Activated T-helper 1 cell treated with anti-CD3 and anti-CD28 coated beads, Interleukin-12 subunit alpha, Interleukin-12 subunit beta, Interleukin-2, Interleukin-4 antibody, amounts not matched to agents 30 ng/mL and 10 ng/mL and 1 ng/mL, durations not matched to agents 14 hours and 24 hours and 36 hours (primary cell): ENCODE measurements around the gene CWC27. TPM values are rescaled to one million over a fixed set of nuclear protein-coding genes. Genes with fewer than 3 reads are reported as not detected.
"Not testable (repeated sequence)": the region's sequence is repeated elsewhere in the genome, so short reads cannot be mapped to it uniquely, and the experiment has no call there.

ENCODE experiments used
- DNase-seq: peaks from one replicate; pipeline ENCODE4 v3.0.0; 2021; ENCODE audit warnings: low spot score
- H3K27ac Mint-ChIP-seq: one replicate; pipeline ENCODE4 v1.8.0; 2021; ENCODE audit warnings: mild to moderate bottlenecking, mixed read lengths
- H3K27me3 Mint-ChIP-seq: one replicate; pipeline ENCODE4 v1.8.0; 2022; ENCODE audit warnings: mild to moderate bottlenecking, moderate library complexity, mixed read lengths; ENCODE audit not compliant: insufficient read depth
- H3K36me3 Mint-ChIP-seq: one replicate; pipeline ENCODE4 v1.8.0; 2021; ENCODE audit warnings: low read depth, mixed read lengths
- H3K4me1 Mint-ChIP-seq: one replicate; pipeline ENCODE4 v1.8.0; 2021; ENCODE audit warnings: low read depth, mixed read lengths
- H3K4me3 Mint-ChIP-seq: one replicate; pipeline ENCODE4 v1.8.0; 2021; ENCODE audit warnings: mild to moderate bottlenecking, moderate library complexity, mixed read lengths
- H3K9me3 Mint-ChIP-seq: one replicate; pipeline ENCODE4 v1.8.0; 2021; ENCODE audit warnings: mixed read lengths
- intact Hi-C: fragments of 100-400 bp; cut with micrococcal nuclease; formaldehyde crosslinking; loops from one replicate; pipeline ENCODE4 v1.15.1; 2024
- total RNA-seq: library from RNA; stranded (reverse); gene quantifications from 2 replicates; pipeline ENCODE4 v1.2.3, GENCODE V29; 2022

Gene CWC27
- total RNA-seq, 1 donor from 2014 or later, result 29.1 TPM

DNA sequence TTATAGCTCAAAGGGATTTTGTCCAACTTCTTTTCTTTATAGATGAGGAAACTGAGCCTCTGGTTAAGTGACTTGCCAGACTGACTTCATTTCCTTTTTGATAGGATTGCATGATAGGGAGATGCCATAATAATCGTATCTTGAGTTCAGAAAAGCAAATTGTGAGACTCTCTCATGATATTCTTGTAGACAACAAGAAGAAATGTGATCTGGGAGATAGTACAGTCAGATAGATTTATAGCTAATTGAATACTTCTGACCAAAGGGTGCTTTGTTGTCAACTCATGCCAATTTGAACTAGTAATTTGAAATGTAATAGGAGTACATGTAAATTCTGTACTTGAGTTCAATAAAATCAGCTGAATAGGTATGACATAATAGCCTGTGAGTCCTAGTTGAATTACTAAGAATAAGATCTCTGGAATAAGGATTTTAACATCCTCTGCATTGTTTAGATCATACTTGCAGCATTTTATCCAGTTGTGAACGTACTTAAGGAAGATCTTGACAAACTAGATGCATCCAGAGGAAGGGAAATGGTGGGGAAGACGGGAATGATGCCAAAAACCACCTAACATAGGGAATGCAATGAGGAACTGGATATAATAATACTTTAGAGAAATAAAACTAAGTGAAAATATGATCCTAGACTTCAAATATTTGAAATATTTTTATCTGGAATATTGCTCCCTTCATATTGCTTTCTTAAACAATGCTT is 25.5 kb downstream of the CWC27 start:
- no peak for DNase-seq
- Mint-ChIP-seq H3K27me3 (no peaks in the 10 kb centered on the region), H3K9me3 (no peaks in the 10 kb centered on the region), H3K4me3 (no peak overlapping the region), H3K4me1 (peaks cover 7% of the 10 kb centered on the region), H3K36me3 (peaks cover 19% of the 10 kb centered on the region), H3K27ac (no peak overlapping the region)
- intact Hi-C loops, result no loop called here

DNA sequence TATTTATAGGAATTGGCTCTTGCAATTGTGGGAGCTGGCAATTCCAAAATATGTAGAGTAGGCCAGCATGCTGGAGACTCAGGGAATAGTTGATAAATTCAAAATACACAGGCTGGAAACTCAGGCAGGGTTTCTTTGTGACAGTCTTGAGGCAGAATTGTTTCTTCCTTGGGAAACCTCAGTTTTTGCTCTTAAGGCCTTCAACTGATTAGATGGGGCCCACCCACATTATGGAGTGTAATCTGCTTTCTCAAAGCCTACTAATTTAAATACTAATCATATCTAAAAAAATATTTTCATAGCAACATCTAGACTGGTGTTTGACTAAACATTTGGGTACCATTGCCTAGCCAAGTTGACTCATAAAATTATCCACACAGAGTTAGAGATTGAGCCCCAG is 27.6 kb downstream of the CWC27 start:
- DNase-seq, result no peak
- Mint-ChIP-seq H3K27ac (no peak overlapping the region), H3K9me3 (no peaks in the 10 kb centered on the region), H3K27me3 (no peaks in the 10 kb centered on the region), H3K4me1 (no peaks in the 10 kb centered on the region), H3K4me3 (no peak overlapping the region), H3K36me3 (peaks cover 20% of the 10 kb centered on the region)
- intact Hi-C loops, result no loop called here

DNA sequence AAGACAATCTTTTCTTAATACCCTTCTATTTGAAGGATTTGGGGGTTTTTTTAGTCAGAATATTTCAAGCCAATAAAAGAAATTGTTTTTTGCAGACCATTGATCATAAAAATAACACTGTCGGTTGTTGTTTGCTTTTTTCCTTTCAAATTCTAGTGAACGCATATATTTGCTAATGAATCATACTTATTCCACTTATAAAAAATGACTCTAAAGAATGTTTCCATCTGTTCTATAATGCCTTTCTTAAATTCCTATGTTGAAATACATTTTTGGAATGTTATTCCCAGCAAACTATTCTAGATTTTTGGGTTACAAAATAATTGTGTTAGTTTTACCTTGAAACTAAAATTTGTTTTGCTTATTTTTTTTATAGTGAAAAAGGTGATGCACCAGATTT is 32.2 kb downstream of the CWC27 start:
- DNase-seq, result no peak
- H3K36me3 Mint-ChIP-seq, result peaks cover 9% of the 10 kb centered on the region
- intact Hi-C loops, result no loop called here
- no peak overlapping the region for H3K27ac Mint-ChIP-seq
- H3K27me3 Mint-ChIP-seq, result no peaks in the 10 kb centered on the region
- H3K9me3 Mint-ChIP-seq, result no peaks in the 10 kb centered on the region
- H3K4me3 Mint-ChIP-seq, result no peak overlapping the region
- no peaks in the 10 kb centered on the region for H3K4me1 Mint-ChIP-seq

DNA sequence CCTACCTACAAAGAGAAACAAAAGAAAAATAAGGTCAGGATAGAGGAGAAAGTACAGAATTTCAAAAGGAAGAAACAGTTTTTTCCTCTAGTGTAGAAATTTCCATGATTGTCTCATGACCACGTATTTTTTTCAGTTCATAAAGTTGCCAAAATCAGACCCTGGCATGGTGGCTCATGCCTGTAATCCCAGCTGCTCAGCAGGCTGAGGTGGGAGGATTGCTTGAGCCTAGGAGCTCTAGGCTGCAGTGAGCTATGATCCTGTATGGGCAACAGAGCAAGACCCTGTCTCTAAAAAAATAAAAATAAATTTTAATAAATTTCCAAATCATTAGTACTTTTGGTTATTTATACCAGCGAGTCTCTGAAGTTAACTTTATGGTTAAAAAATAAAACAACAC is 37.8 kb downstream of the CWC27 start:
- H3K4me3 Mint-ChIP-seq, result no peak overlapping the region
- H3K9me3 Mint-ChIP-seq, result no peaks in the 10 kb centered on the region
- intact Hi-C loops, result no loop called here
- no peaks in the 10 kb centered on the region for H3K27me3 Mint-ChIP-seq
- H3K4me1 Mint-ChIP-seq, result no peaks in the 10 kb centered on the region
- no peaks in the 10 kb centered on the region for H3K36me3 Mint-ChIP-seq
- H3K27ac Mint-ChIP-seq, result no peak overlapping the region
- no peak for DNase-seq

- intact Hi-C loops, result no loop called here
- no peak for DNase-seq
- Mint-ChIP-seq H3K4me1 (no peaks in the 10 kb centered on the region), H3K27me3 (no peaks in the 10 kb centered on the region), H3K4me3 (no peak overlapping the region), H3K9me3 (no peaks in the 10 kb centered on the region), H3K36me3 (no peaks in the 10 kb centered on the region), H3K27ac (no peak overlapping the region)
Observed at GRCh38 chr5:64807520-64807919, 38.8 kb downstream of the CWC27 start.

DNA sequence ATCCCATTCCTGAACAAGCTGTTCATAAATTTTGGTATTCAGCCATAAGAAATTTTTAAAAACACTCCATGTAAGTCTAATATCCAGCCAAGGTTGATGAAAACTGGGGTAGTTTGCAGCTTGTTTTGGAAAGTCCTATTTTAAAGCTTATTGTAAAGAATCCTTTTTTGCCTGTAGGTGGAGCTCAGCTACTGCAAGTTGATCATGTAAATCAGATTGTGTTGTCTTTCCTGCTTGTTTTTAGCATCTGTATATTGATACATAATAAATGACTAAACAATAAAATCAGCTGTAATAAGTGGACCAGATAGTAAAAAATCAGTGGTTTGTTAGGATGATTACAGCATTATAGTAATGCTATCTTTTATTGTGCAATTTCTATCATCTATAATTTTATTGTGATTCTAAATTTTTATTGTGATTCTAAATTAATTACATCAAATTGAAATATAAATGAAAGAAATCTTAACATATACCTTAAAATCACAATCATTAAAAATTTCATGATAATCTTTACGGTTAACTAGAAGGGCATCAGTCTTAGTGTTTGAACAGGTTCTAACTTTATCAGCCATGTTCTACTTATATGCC is 42.4 kb downstream of the CWC27 start:
- H3K4me3 Mint-ChIP-seq, result no peak overlapping the region
- H3K27ac Mint-ChIP-seq, result no peak overlapping the region
- H3K36me3 Mint-ChIP-seq, result peaks cover 5% of the 10 kb centered on the region
- H3K27me3 Mint-ChIP-seq, result no peaks in the 10 kb centered on the region
- intact Hi-C loops, result loop anchor here (1.0 to 5.0 kb wide), 7 partner anchors 226 to 1361 kb away; partner anchors contain the start of genes CENPK and PPWD1
- no peaks in the 10 kb centered on the region for H3K9me3 Mint-ChIP-seq
- H3K4me1 Mint-ChIP-seq, result peaks cover 9% of the 10 kb centered on the region
- no peak for DNase-seq

GRCh38 chr5:64814073-64814472 is 45.3 kb downstream of the CWC27 start:
- H3K27me3 Mint-ChIP-seq, result no peaks in the 10 kb centered on the region
- peaks cover 9% of the 10 kb centered on the region for H3K4me1 Mint-ChIP-seq
- intact Hi-C loops, result loop anchor here (2.0 to 5.0 kb wide), 4 partner anchors 23 to 1358 kb away; no protein-coding TSS in a partner anchor
- DNase-seq, result no peak
- H3K27ac Mint-ChIP-seq, result no peak overlapping the region
- no peak overlapping the region for H3K4me3 Mint-ChIP-seq
- H3K9me3 Mint-ChIP-seq, result no peaks in the 10 kb centered on the region
- peaks cover 5% of the 10 kb centered on the region for H3K36me3 Mint-ChIP-seq

GRCh38 chr5:64818245-64818644 is 49.5 kb downstream of the CWC27 start:
- H3K4me3 Mint-ChIP-seq, result no peak overlapping the region
- H3K27me3 Mint-ChIP-seq, result no peaks in the 10 kb centered on the region
- no peak overlapping the region for H3K27ac Mint-ChIP-seq
- peaks cover 20% of the 10 kb centered on the region for H3K4me1 Mint-ChIP-seq
- intact Hi-C loops, result no loop called here
- DNase-seq, result no peak
- H3K9me3 Mint-ChIP-seq, result no peaks in the 10 kb centered on the region
- H3K36me3 Mint-ChIP-seq, result peaks cover 16% of the 10 kb centered on the region

GRCh38 chr5:64819345-64819744 is 50.6 kb downstream of the CWC27 start:
- H3K4me3 Mint-ChIP-seq, intact Hi-C loops, DNase-seq: not testable (repeated sequence)

GRCh38 chr5:64822320-64822719 is 53.6 kb downstream of the CWC27 start:
- H3K27ac Mint-ChIP-seq, result no peak overlapping the region
- intact Hi-C loops, result no loop called here
- no peak for DNase-seq
- H3K36me3 Mint-ChIP-seq, result peaks cover 11% of the 10 kb centered on the region
- H3K27me3 Mint-ChIP-seq, result no peaks in the 10 kb centered on the region
- no peaks in the 10 kb centered on the region for H3K9me3 Mint-ChIP-seq
- no peak overlapping the region for H3K4me3 Mint-ChIP-seq
- peaks cover 12% of the 10 kb centered on the region for H3K4me1 Mint-ChIP-seq

More at GRCh38 chr5:64819345-64819744, 50.6 kb downstream of the CWC27 start:
- not testable (repeated sequence) for H3K27me3 Mint-ChIP-seq, H3K27ac Mint-ChIP-seq, H3K9me3 Mint-ChIP-seq
- Mint-ChIP-seq H3K4me1 (peaks cover 12% of the 10 kb centered on the region), H3K36me3 (peaks cover 14% of the 10 kb centered on the region)

DNA sequence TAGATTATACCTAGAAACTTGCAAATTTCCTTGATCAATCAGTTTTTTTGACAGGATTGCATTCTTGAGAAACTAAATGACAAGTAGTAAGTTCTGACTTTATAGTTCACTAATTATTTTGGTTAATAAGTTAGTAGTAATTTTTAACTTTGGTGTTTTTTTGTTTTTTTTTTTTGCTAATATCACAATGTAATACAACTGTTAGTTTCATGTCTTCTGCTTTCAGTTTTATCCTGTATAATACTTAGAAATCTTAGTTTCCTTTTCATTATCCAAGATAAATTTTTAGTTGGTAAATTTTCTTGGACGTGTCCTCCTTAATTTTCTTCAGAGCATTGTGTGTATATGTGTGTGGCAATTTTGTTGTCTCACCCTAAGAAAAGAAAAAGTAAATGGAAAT is 57.8 kb downstream of the CWC27 start:
- intact Hi-C loops, result no loop called here
- no peak overlapping the region for H3K4me3 Mint-ChIP-seq
- peaks cover 10% of the 10 kb centered on the region for H3K4me1 Mint-ChIP-seq
- H3K27ac Mint-ChIP-seq, result no peak overlapping the region
- H3K9me3 Mint-ChIP-seq, result no peaks in the 10 kb centered on the region
- no peaks in the 10 kb centered on the region for H3K27me3 Mint-ChIP-seq
- no peak for DNase-seq
- H3K36me3 Mint-ChIP-seq, result peaks cover 7% of the 10 kb centered on the region

GRCh38 chr5:64827703-64828102 is 59.0 kb downstream of the CWC27 start:
- H3K36me3 Mint-ChIP-seq, result peaks cover 3% of the 10 kb centered on the region
- no peaks in the 10 kb centered on the region for H3K27me3 Mint-ChIP-seq
- no peaks in the 10 kb centered on the region for H3K4me1 Mint-ChIP-seq
- H3K4me3 Mint-ChIP-seq, result no peak overlapping the region
- no peaks in the 10 kb centered on the region for H3K9me3 Mint-ChIP-seq
- H3K27ac Mint-ChIP-seq, result no peak overlapping the region
- intact Hi-C loops, result no loop called here
- DNase-seq, result no peak

DNA sequence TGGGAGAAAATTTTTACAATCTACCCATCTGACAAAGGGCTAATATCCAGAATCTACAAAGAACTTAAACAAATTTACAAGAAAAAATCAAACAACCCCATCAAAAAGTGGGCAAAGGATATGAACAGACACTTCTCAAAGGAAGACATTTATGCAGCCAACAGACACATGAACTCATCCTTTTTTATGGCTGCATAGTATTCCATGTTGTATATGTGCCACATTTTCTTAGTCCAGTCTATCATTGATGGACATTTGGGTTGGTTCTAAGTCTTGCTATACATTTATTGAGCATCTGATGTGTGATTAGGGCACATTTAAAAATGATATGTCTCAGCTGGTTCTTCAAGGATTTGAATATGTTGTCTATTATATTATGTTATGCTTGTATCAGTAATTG is 61.9 kb downstream of the CWC27 start:
- H3K27me3 Mint-ChIP-seq, H3K36me3 Mint-ChIP-seq, intact Hi-C loops, DNase-seq, H3K4me3 Mint-ChIP-seq, H3K27ac Mint-ChIP-seq, H3K9me3 Mint-ChIP-seq, H3K4me1 Mint-ChIP-seq: not testable (repeated sequence)
